SK-N-SH treated with all-trans-retinoic acid at 6 μM for 48 hours (cell line): ENCODE measurements around the gene FOXO3.

Experiments used
- ARNTL ChIP-seq: fragments of 450-650 bp; formaldehyde crosslinking; IDR thresholded peaks from 2 replicates; pipeline ENCODE4 v1.5.0; 2020; ENCODE audit warnings: low read depth, mild to moderate bottlenecking, moderate library complexity, borderline replicate concordance
- CREB5 ChIP-seq: fragments of 250-450 bp; sonication (Bioruptor Pico); IDR thresholded peaks from 2 replicates; pipeline ENCODE4 v1.5.1; 2020; ENCODE audit warnings: low read depth, mild to moderate bottlenecking, moderate library complexity
- CSRNP3 ChIP-seq: fragments of 250-450 bp; sonication (Bioruptor Pico); IDR thresholded peaks from 2 replicates; pipeline ENCODE4 v1.5.1; 2021; ENCODE audit warnings: mild to moderate bottlenecking, moderate library complexity
- GLIS3 ChIP-seq: fragments of 250-450 bp; sonication (Bioruptor Pico); IDR thresholded peaks from 2 replicates; pipeline ENCODE4 v1.5.0; 2020; ENCODE audit warnings: mild to moderate bottlenecking, moderate library complexity
- ISL1 ChIP-seq: fragments of 250-450 bp; sonication (Bioruptor Pico); IDR thresholded peaks from 2 replicates; pipeline ENCODE4 v2.1.2; 2022; ENCODE audit warnings: mild to moderate bottlenecking, moderate library complexity
- OSR1 ChIP-seq: fragments of 250-450 bp; sonication (Bioruptor Pico); IDR thresholded peaks from 2 replicates; pipeline ENCODE4 v1.8.0; 2022; ENCODE audit warnings: moderate library complexity, mild to moderate bottlenecking, inconsistent platforms
- PATZ1 ChIP-seq: fragments of 250-450 bp; sonication (Bioruptor Pico); IDR thresholded peaks from 2 replicates; pipeline ENCODE4 v1.8.0; 2020; ENCODE audit warnings: mild to moderate bottlenecking, moderate library complexity, borderline replicate concordance
- PPARA ChIP-seq: fragments of 250-450 bp; sonication (Bioruptor Pico); IDR thresholded peaks from 2 replicates; pipeline ENCODE4 v1.5.0; 2020; ENCODE audit warnings: mild to moderate bottlenecking, borderline replicate concordance
- RARB ChIP-seq: fragments of 250-450 bp; sonication (Bioruptor Pico); IDR thresholded peaks from 2 replicates; pipeline ENCODE4 v1.8.0; 2021; ENCODE audit warnings: mild to moderate bottlenecking, moderate library complexity
- TCF4 ChIP-seq: fragments of 250-450 bp; sonication (Bioruptor Pico); IDR thresholded peaks from 2 replicates; pipeline ENCODE4 v1.8.0; 2021; ENCODE audit warnings: mild to moderate bottlenecking, moderate library complexity, borderline replicate concordance
- ZFP3 ChIP-seq: fragments of 250-450 bp; sonication (Bioruptor Pico); IDR thresholded peaks from 2 replicates; pipeline ENCODE4 v1.5.0; 2020; ENCODE audit warnings: mild to moderate bottlenecking, moderate library complexity
- ZNF70 ChIP-seq: fragments of 450-650 bp; formaldehyde crosslinking; IDR thresholded peaks from 2 replicates; pipeline ENCODE4 v1.5.0; 2020; ENCODE audit warnings: mild to moderate bottlenecking, moderate library complexity

DNA sequence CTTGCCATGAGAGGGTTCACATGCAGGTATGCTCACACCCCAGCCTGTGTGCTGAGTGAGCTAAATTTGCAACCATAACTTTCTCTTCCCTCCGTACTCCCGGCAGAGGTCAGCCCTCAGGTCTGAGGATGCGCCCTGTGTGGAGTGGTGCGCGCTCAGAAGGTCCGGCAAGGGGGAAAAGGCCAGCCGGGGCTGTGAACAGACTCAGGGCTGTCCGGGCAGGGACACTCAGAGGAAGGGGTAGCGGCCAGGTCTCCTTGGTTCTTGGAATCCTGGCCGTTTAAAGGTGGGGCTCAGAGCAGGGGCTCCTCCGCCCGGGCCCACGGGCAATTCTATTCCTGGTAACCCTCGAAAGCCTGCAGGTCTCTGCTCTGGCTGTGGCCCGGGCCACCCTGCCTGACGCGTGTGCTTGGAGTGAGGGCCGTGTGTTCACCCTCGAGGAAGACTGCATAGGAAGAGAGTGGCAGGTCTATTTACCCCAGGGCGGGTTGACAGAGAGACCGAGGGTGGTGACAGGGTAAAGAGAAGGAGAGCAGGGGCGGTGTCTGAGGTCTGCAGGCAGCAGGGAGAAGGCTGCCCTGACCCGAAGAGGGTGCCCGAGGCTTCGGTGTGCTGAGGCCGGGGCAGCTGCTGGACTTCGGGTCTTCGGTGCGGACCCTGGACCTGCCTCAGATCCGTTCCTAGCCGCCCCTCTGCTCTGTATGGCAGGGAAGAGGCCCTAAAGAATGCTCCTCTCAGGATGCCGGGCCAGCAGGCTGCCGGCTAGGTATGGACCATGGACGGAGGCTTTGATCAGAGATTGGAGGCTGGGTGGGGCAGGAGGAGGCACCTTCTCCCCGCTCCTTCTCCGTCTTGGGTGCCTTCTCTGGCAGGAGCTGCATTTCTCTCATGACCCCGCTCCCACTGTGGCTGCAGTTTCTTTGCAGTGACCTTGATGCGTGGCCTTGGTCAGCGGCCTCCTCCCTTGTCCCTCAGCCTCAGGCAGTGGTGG, 156.4 kb downstream of the FOXO3 start:
- TF ChIP-seq ZFP3 (no peak), PATZ1 (CRISPR knock-in tag) (no peak), RARB (CRISPR knock-in tag) (no peak), ARNTL (no peak), CSRNP3 (no peak), CREB5 (CRISPR knock-in tag) (no peak), GLIS3 (CRISPR knock-in tag) (no peak), PPARA (no peak), TCF4 (CRISPR knock-in tag) (no peak), OSR1 (CRISPR knock-in tag) (no peak), ISL1 (CRISPR knock-in tag) (no peak), ZNF70 (CRISPR knock-in tag) (no peak)
